Nephron (organoid): ENCODE results near the gene CRISPLD2.

ENCODE experiments used
- H3K27ac Mint-ChIP-seq, 3 experiments: 2 replicates each; pipeline ENCODE4 v1.8.0; 2020; ENCODE audit warnings: mixed read lengths in 3 of 3, mild to moderate bottlenecking in 2 of 3, moderate library complexity in 1 of 3
- H3K27me3 Mint-ChIP-seq: 2 replicates; pipeline ENCODE4 v1.8.0; 2021; ENCODE audit warnings: low read depth, mild to moderate bottlenecking, moderate library complexity, mixed read lengths
- H3K36me3 Mint-ChIP-seq: 2 replicates; pipeline ENCODE4 v1.8.0; 2020; ENCODE audit warnings: low read depth, mixed read lengths
- H3K4me1 Mint-ChIP-seq: 2 replicates; pipeline ENCODE4 v1.8.0; 2020; ENCODE audit warnings: mixed read lengths
- H3K4me3 Mint-ChIP-seq, 3 experiments: 2 replicates each; pipeline ENCODE4 v1.8.0; 2020; ENCODE audit warnings: mild to moderate bottlenecking in 3 of 3, mixed read lengths in 3 of 3, moderate library complexity in 2 of 3
- H3K9me3 Mint-ChIP-seq: 2 replicates; pipeline ENCODE4 v1.8.0; 2020; ENCODE audit warnings: mixed read lengths
- CTCF ChIP-seq, 3 experiments: fragments of 200-600 bp; sonication (generic); IDR thresholded peaks; one replicate each; pipeline ENCODE4 v1.5.0; 2021; ENCODE audit warnings: antibody characterized with exemption in 3 of 3; ENCODE audit not compliant: unreplicated experiment in 3 of 3

The CRISPLD2 gene

DNA sequence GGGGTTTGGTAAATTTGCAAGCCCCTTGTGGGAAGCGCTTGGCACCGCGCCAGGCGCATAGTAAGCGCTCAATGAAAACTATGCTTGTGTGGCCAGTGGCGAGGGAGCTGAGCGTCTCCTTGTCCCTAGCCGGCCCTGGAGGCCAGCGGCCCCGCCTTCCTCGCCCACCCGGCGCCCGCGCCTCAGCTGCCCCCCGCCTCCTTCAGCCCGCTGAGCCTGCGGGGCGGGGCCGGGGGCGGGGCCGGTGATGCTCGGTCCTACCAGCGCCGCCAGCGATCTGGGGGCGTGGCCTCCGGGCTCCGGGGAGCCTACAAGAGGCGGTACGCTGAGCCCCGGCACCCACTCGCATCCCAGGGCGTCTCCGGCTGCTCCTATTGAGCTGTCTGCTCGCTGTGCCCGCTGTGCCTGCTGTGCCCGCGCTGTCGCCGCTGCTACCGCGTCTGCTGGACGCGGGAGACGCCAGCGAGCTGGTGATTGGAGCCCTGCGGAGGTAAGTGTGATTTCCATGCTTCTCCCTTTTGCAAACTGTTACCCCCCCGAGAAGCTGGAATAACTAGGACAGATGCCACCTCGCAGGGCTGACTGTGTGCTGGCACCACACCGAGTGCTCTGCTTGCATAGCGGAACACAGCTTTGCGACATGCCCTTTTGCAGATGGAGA is at the start of gene CRISPLD2:
TSS of gene CRISPLD2 (plus strand) at position 342 of the 661 bp plus-strand sequence. CDS start 18,511 bp downstream, outside the sequence.
- H3K27ac Mint-ChIP-seq, result no peak within 1 kb of the TSS
- TF ChIP-seq CTCF (IDR thresholded peaks at IDR 0.05; ENCODE audit: unreplicated experiment in 3 of 3), result no peak
- H3K4me1 Mint-ChIP-seq, result peaks cover 38% of the 10 kb centered on the region
- no peaks in the 10 kb centered on the region for H3K9me3 Mint-ChIP-seq
- no peaks in the 10 kb centered on the region for H3K36me3 Mint-ChIP-seq
- H3K4me3 Mint-ChIP-seq, result peak within 1 kb of the TSS; percentile 87 to 88 (median 87)
- H3K27me3 Mint-ChIP-seq, result peaks cover 61% of the 10 kb centered on the region

DNA sequence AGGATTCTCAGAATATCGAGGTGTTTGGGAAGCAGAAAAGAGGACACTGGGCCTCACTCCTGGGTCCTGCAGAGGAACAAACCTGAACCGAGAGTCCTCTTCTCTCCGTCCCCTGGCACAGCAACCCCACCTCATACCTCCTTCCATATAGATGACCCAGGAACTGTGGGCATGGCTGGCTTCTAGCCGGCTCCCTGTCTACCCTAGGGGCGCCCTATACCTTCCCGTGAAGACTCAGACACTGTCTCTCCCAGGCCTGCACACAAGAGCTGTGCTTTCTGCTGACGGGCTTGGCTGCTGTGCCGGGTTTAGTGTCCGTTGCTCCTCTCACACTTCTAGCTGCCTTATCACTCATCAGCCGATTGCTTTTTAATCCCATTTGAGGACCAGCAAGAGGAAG is 46.5 kb upstream of the CRISPLD2 start:
- no peaks in the 10 kb centered on the region for H3K9me3 Mint-ChIP-seq
- TF ChIP-seq CTCF (IDR thresholded peaks at IDR 0.05; ENCODE audit: unreplicated experiment in 3 of 3), result no peak
- H3K4me1 Mint-ChIP-seq, result peaks cover 14% of the 10 kb centered on the region
- H3K36me3 Mint-ChIP-seq, result peaks cover 77% of the 10 kb centered on the region
- H3K27me3 Mint-ChIP-seq, result no peaks in the 10 kb centered on the region
- no peak overlapping the region for H3K4me3 Mint-ChIP-seq
- H3K27ac Mint-ChIP-seq, result no peak overlapping the region

DNA sequence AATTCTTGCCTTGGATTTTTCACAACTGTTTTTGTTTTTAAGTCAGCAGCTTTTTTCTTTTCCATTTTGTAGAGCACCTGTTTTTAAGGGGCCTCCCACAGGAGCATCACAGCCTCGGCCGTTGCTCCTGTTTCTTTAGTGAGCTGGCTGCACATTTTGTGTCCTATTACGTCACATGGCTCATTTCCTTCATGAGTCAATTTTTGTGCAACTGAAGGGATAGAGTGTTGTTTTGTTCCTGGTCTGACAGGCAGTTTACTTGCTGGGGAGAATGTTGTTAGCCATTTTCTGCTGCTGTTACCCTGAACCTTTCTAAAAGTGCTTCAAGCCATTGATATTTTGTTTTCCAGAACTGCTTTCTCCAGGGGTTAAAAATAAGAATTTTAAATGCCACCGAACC is 45.0 kb upstream of the CRISPLD2 start:
- H3K9me3 Mint-ChIP-seq, result no peaks in the 10 kb centered on the region
- no peak overlapping the region for H3K4me3 Mint-ChIP-seq
- H3K36me3 Mint-ChIP-seq, result peaks cover 77% of the 10 kb centered on the region
- no peak overlapping the region for H3K27ac Mint-ChIP-seq
- no peaks in the 10 kb centered on the region for H3K27me3 Mint-ChIP-seq
- peaks cover 4% of the 10 kb centered on the region for H3K4me1 Mint-ChIP-seq
- TF ChIP-seq CTCF (IDR thresholded peaks at IDR 0.05; ENCODE audit: unreplicated experiment in 3 of 3), result no peak

GRCh38 chr16:84775262-84775810 is 44.4 kb upstream of the CRISPLD2 start:
- Mint-ChIP-seq H3K4me1 (peaks cover 4% of the 10 kb centered on the region), H3K4me3 (no peak overlapping the region), H3K27ac (peak overlapping the region in 1 of 3 experiments; percentile 27), H3K9me3 (no peaks in the 10 kb centered on the region), H3K36me3 (peaks cover 77% of the 10 kb centered on the region), H3K27me3 (no peaks in the 10 kb centered on the region)
- no peak for TF ChIP-seq CTCF (IDR thresholded peaks at IDR 0.05; ENCODE audit: unreplicated experiment in 3 of 3)

GRCh38 chr16:84777435-84777834 is 42.4 kb upstream of the CRISPLD2 start:
- Mint-ChIP-seq H3K27ac (no peak overlapping the region), H3K27me3 (no peaks in the 10 kb centered on the region), H3K9me3 (no peaks in the 10 kb centered on the region), H3K4me1 (peaks cover 4% of the 10 kb centered on the region), H3K4me3 (no peak overlapping the region), H3K36me3 (peaks cover 73% of the 10 kb centered on the region)
- no peak for TF ChIP-seq CTCF (IDR thresholded peaks at IDR 0.05; ENCODE audit: unreplicated experiment in 3 of 3)

DNA sequence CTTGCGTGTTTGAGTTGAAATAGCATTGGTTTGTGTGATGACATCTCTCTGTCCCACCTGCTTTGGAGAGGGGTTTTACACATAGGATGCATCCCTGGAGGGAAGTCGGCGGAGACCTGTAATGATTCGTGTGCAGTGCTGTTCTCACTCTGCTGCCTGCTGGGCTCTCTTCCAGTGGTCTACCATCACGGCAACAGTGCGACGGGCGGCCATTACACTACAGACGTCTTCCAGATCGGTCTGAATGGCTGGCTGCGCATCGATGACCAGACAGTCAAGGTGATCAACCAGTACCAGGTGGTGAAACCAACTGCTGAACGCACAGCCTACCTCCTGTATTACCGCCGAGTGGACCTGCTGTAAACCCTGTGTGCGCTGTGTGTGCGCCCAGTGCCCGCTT is 41.1 kb upstream of the CRISPLD2 start:
- Mint-ChIP-seq H3K27me3 (no peaks in the 10 kb centered on the region), H3K4me3 (no peak overlapping the region), H3K36me3 (peaks cover 65% of the 10 kb centered on the region), H3K27ac (no peak overlapping the region), H3K9me3 (no peaks in the 10 kb centered on the region), H3K4me1 (peaks cover 4% of the 10 kb centered on the region)
- TF ChIP-seq CTCF (IDR thresholded peaks at IDR 0.05; ENCODE audit: unreplicated experiment in 3 of 3), result no peak
